Stimulated activated CD8-positive, alpha-beta memory T cell treated with anti-CD3 and anti-CD28 coated beads, Interleukin-7, amount 100 ng/mL, for 4 hours (primary cell): ENCODE measurements around the gene FBXL17.
"Not testable (repeated sequence)": the region's sequence is repeated elsewhere in the genome, so short reads cannot be mapped to it uniquely, and the experiment has no call there.

Experiments
- DNase-seq, 2 donors: peaks; one replicate each; pipeline ENCODE4 v3.0.0-alpha.2; 2020; ENCODE audit warnings: low read depth in 2 of 2

Gene FBXL17

GRCh38 chr5:108164574-108164973 lies 217.3 kb downstream of the FBXL17 start:
- DNase-seq, result no peak

- DNase-seq, result not testable (repeated sequence)
Observed at GRCh38 chr5:108152854-108153253, 229.0 kb downstream of the FBXL17 start.

GRCh38 chr5:108149369-108149768 lies 232.5 kb downstream of the FBXL17 start:
- no peak for DNase-seq

GRCh38 chr5:108148715-108149139 lies 233.2 kb downstream of the FBXL17 start:
- no peak for DNase-seq

GRCh38 chr5:108146222-108146621 lies 235.7 kb downstream of the FBXL17 start:
- no peak for DNase-seq

GRCh38 chr5:108145351-108145750 lies 236.5 kb downstream of the FBXL17 start:
- no peak for DNase-seq

GRCh38 chr5:108144332-108144731 lies 237.6 kb downstream of the FBXL17 start:
- DNase-seq, result no peak

- DNase-seq, result no peak
Observed at GRCh38 chr5:108143581-108143980, 238.3 kb downstream of the FBXL17 start.

- DNase-seq, result no peak
Observed at GRCh38 chr5:108141676-108142075, 240.2 kb downstream of the FBXL17 start.

GRCh38 chr5:108136493-108136892 lies 245.4 kb downstream of the FBXL17 start:
- DNase-seq, result no peak

GRCh38 chr5:108129129-108129528 lies 252.8 kb downstream of the FBXL17 start:
- no peak for DNase-seq

- DNase-seq, result no peak
Observed at GRCh38 chr5:108125771-108126511, 256.0 kb downstream of the FBXL17 start.

- no peak for DNase-seq
Observed at GRCh38 chr5:108124596-108124995, 257.3 kb downstream of the FBXL17 start.

- no peak for DNase-seq
Observed at GRCh38 chr5:108122702-108123101, 259.2 kb downstream of the FBXL17 start.

GRCh38 chr5:108118813-108119514 lies 262.9 kb downstream of the FBXL17 start:
- DNase-seq, result no peak

- DNase-seq, result no peak
Observed at GRCh38 chr5:108115673-108116072, 266.2 kb downstream of the FBXL17 start.

- DNase-seq, result no peak
Observed at GRCh38 chr5:108113950-108114349, 267.9 kb downstream of the FBXL17 start.

GRCh38 chr5:108111736-108112135 lies 270.2 kb downstream of the FBXL17 start:
- DNase-seq, result no peak

- no peak for DNase-seq
Observed at GRCh38 chr5:108109059-108109458, 272.8 kb downstream of the FBXL17 start.

- DNase-seq, result no peak
Observed at GRCh38 chr5:108104448-108104847, 277.4 kb downstream of the FBXL17 start.

- DNase-seq, result no peak
Observed at GRCh38 chr5:108102463-108102862, 279.4 kb downstream of the FBXL17 start.

- DNase-seq, result no peak
Observed at GRCh38 chr5:108101821-108102220, 280.1 kb downstream of the FBXL17 start.

GRCh38 chr5:108101130-108101529 lies 280.8 kb downstream of the FBXL17 start:
- DNase-seq, result no peak
